ENCODE data around the gene POU6F2.

- TF ChIP-seq CTCF (conservative IDR thresholded peaks at IDR 0.05; ENCODE audit: low read depth, low read length): no peak
- no peak for TF ChIP-seq EZH2 (IDR thresholded peaks at IDR 0.05; ENCODE audit: borderline replicate concordance, low read depth, low read length, poor library complexity, severe bottlenecking)
Observed at GRCh38 chr7:39480901-39481300, 503.2 kb downstream of the POU6F2 start.

Data from A673 (cell line).